Measurements from ENCODE around the gene GRPEL1.

GRPEL1 gene

GRCh38 chr4:7062816-7063215 is 5.0 kb downstream of the GRPEL1 start:
- H3K4me3 ChIP-seq (ENCODE audit: insufficient read length, low read depth) = no peak overlapping the region
- TF ChIP-seq ZNF274 (IDR thresholded peaks at IDR 0.05; ENCODE audit: low read depth, low read length) = no peak
- no peak for TF ChIP-seq SUZ12 (IDR thresholded peaks at IDR 0.05; ENCODE audit: extremely low read depth, insufficient read depth, insufficient read length)
- no peak for TF ChIP-seq YY1 (IDR thresholded peaks at IDR 0.05; ENCODE audit: insufficient read depth, insufficient read length)
- H3K9ac ChIP-seq (ENCODE audit: insufficient read length, low read depth) = no peak overlapping the region
- no peaks in the 10 kb centered on the region for H3K9me3 ChIP-seq (ENCODE audit: insufficient read depth, low read length)
- H3K27me3 ChIP-seq (ENCODE audit: insufficient read depth, insufficient read length) = no peaks in the 10 kb centered on the region
- no peak for DNase-seq (ENCODE audit: low read depth, low spot score)
- peaks cover 80% of the 10 kb centered on the region for H3K36me3 ChIP-seq (ENCODE audit: insufficient read depth, insufficient read length, low read length)
- peaks cover 4% of the 10 kb centered on the region for H3K4me1 ChIP-seq (ENCODE audit: insufficient read depth, insufficient read length)

GRCh38 chr4:7061815-7062214 is 6.0 kb downstream of the GRPEL1 start:
- peaks cover 80% of the 10 kb centered on the region for H3K36me3 ChIP-seq (ENCODE audit: insufficient read depth, insufficient read length, low read length)
- peaks cover 4% of the 10 kb centered on the region for H3K4me1 ChIP-seq (ENCODE audit: insufficient read depth, insufficient read length)
- no peak overlapping the region for H3K9ac ChIP-seq (ENCODE audit: insufficient read length, low read depth)
- no peak for DNase-seq (ENCODE audit: low read depth, low spot score)
- no peaks in the 10 kb centered on the region for H3K27me3 ChIP-seq (ENCODE audit: insufficient read depth, insufficient read length)
- H3K9me3 ChIP-seq (ENCODE audit: insufficient read depth, low read length) = no peaks in the 10 kb centered on the region
- H3K4me3 ChIP-seq (ENCODE audit: insufficient read length, low read depth) = no peak overlapping the region
- no peak for TF ChIP-seq SUZ12 (IDR thresholded peaks at IDR 0.05; ENCODE audit: extremely low read depth, insufficient read depth, insufficient read length)
- TF ChIP-seq YY1 (IDR thresholded peaks at IDR 0.05; ENCODE audit: insufficient read depth, insufficient read length) = no peak
- no peak for TF ChIP-seq ZNF274 (IDR thresholded peaks at IDR 0.05; ENCODE audit: low read depth, low read length)

- no peak for DNase-seq (ENCODE audit: low read depth, low spot score)
- Histone ChIP-seq H3K36me3 (ENCODE audit: insufficient read depth, insufficient read length, low read length) (peaks cover 84% of the 10 kb centered on the region), H3K4me1 (ENCODE audit: insufficient read depth, insufficient read length) (no peaks in the 10 kb centered on the region), H3K9me3 (ENCODE audit: insufficient read depth, low read length) (no peaks in the 10 kb centered on the region), H3K4me3 (ENCODE audit: insufficient read length, low read depth) (no peak overlapping the region), H3K9ac (ENCODE audit: insufficient read length, low read depth) (no peak overlapping the region), H3K27me3 (ENCODE audit: insufficient read depth, insufficient read length) (no peaks in the 10 kb centered on the region)
- TF ChIP-seq YY1 (IDR thresholded peaks at IDR 0.05; ENCODE audit: insufficient read depth, insufficient read length) = no peak
- no peak for TF ChIP-seq SUZ12 (IDR thresholded peaks at IDR 0.05; ENCODE audit: extremely low read depth, insufficient read depth, insufficient read length)
- TF ChIP-seq ZNF274 (IDR thresholded peaks at IDR 0.05; ENCODE audit: low read depth, low read length) = no peak
Measured at GRCh38 chr4:7060346-7061150, 7.3 kb downstream of the GRPEL1 start.

- Histone ChIP-seq H3K4me3 (ENCODE audit: insufficient read length, low read depth) (no peak overlapping the region), H3K9me3 (ENCODE audit: insufficient read depth, low read length) (no peaks in the 10 kb centered on the region), H3K36me3 (ENCODE audit: insufficient read depth, insufficient read length, low read length) (peaks cover 82% of the 10 kb centered on the region), H3K27me3 (ENCODE audit: insufficient read depth, insufficient read length) (no peaks in the 10 kb centered on the region), H3K4me1 (ENCODE audit: insufficient read depth, insufficient read length) (no peaks in the 10 kb centered on the region), H3K9ac (ENCODE audit: insufficient read length, low read depth) (no peak overlapping the region)
- TF ChIP-seq YY1 (IDR thresholded peaks at IDR 0.05; ENCODE audit: insufficient read depth, insufficient read length) (no peak), SUZ12 (IDR thresholded peaks at IDR 0.05; ENCODE audit: extremely low read depth, insufficient read depth, insufficient read length) (no peak), ZNF274 (IDR thresholded peaks at IDR 0.05; ENCODE audit: low read depth, low read length) (no peak)
- no peak for DNase-seq (ENCODE audit: low read depth, low spot score)
Measured at GRCh38 chr4:7059662-7060061, 8.2 kb downstream of the GRPEL1 start.

- H3K36me3 ChIP-seq (ENCODE audit: insufficient read depth, insufficient read length, low read length) = peaks cover 82% of the 10 kb centered on the region
- H3K4me1 ChIP-seq (ENCODE audit: insufficient read depth, insufficient read length) = no peaks in the 10 kb centered on the region
- H3K27me3 ChIP-seq (ENCODE audit: insufficient read depth, insufficient read length) = no peaks in the 10 kb centered on the region
- no peak overlapping the region for H3K4me3 ChIP-seq (ENCODE audit: insufficient read length, low read depth)
- no peaks in the 10 kb centered on the region for H3K9me3 ChIP-seq (ENCODE audit: insufficient read depth, low read length)
- TF ChIP-seq SUZ12 (IDR thresholded peaks at IDR 0.05; ENCODE audit: extremely low read depth, insufficient read depth, insufficient read length) (no peak), YY1 (IDR thresholded peaks at IDR 0.05; ENCODE audit: insufficient read depth, insufficient read length) (no peak), ZNF274 (IDR thresholded peaks at IDR 0.05; ENCODE audit: low read depth, low read length) (no peak)
- no peak for DNase-seq (ENCODE audit: low read depth, low spot score)
- no peak overlapping the region for H3K9ac ChIP-seq (ENCODE audit: insufficient read length, low read depth)
Measured at GRCh38 chr4:7058792-7059191, 9.1 kb downstream of the GRPEL1 start.

GRCh38 chr4:7055990-7056325 is 11.9 kb downstream of the GRPEL1 start:
- no peak for DNase-seq (ENCODE audit: low read depth, low spot score)
- Histone ChIP-seq H3K4me3 (ENCODE audit: insufficient read length, low read depth) (no peak overlapping the region), H3K36me3 (ENCODE audit: insufficient read depth, insufficient read length, low read length) (peaks cover 74% of the 10 kb centered on the region), H3K27me3 (ENCODE audit: insufficient read depth, insufficient read length) (no peaks in the 10 kb centered on the region), H3K9me3 (ENCODE audit: insufficient read depth, low read length) (no peaks in the 10 kb centered on the region), H3K9ac (ENCODE audit: insufficient read length, low read depth) (no peak overlapping the region), H3K4me1 (ENCODE audit: insufficient read depth, insufficient read length) (peaks cover 4% of the 10 kb centered on the region)
- TF ChIP-seq ZNF274 (IDR thresholded peaks at IDR 0.05; ENCODE audit: low read depth, low read length) = no peak
- no peak for TF ChIP-seq YY1 (IDR thresholded peaks at IDR 0.05; ENCODE audit: insufficient read depth, insufficient read length)
- TF ChIP-seq SUZ12 (IDR thresholded peaks at IDR 0.05; ENCODE audit: extremely low read depth, insufficient read depth, insufficient read length) = no peak

- H3K9me3 ChIP-seq (ENCODE audit: insufficient read depth, low read length) = no peaks in the 10 kb centered on the region
- no peak overlapping the region for H3K4me3 ChIP-seq (ENCODE audit: insufficient read length, low read depth)
- H3K27me3 ChIP-seq (ENCODE audit: insufficient read depth, insufficient read length) = no peaks in the 10 kb centered on the region
- peaks cover 4% of the 10 kb centered on the region for H3K4me1 ChIP-seq (ENCODE audit: insufficient read depth, insufficient read length)
- H3K9ac ChIP-seq (ENCODE audit: insufficient read length, low read depth) = no peak overlapping the region
- TF ChIP-seq YY1 (IDR thresholded peaks at IDR 0.05; ENCODE audit: insufficient read depth, insufficient read length) = no peak
- TF ChIP-seq ZNF274 (IDR thresholded peaks at IDR 0.05; ENCODE audit: low read depth, low read length) = no peak
- TF ChIP-seq SUZ12 (IDR thresholded peaks at IDR 0.05; ENCODE audit: extremely low read depth, insufficient read depth, insufficient read length) = no peak
- H3K36me3 ChIP-seq (ENCODE audit: insufficient read depth, insufficient read length, low read length) = peaks cover 70% of the 10 kb centered on the region
- no peak for DNase-seq (ENCODE audit: low read depth, low spot score)
Measured at GRCh38 chr4:7055111-7055989, 12.5 kb downstream of the GRPEL1 start.
